Natural killer cell (primary cell): ENCODE data around the gene RSRC1. TPM values are rescaled to one million over a fixed set of nuclear protein-coding genes. Genes with fewer than 3 reads are reported as not detected.

Experiments
- ATAC-seq, 3 donors: fragments of 150-1000 bp in 2 of 3; fragments of 200-7000 bp in 1 of 3; cut with Tn5 transposase; 1 replicate in 1 of 3; 2 replicates in 2 of 3; pipeline ENCODE4 v1.10.0; 2021; ENCODE audit warnings: mild to moderate bottlenecking in 2 of 3, moderate library complexity in 2 of 3
- DNase-seq, 2 donors: peaks; one replicate each; pipeline versions ENCODE4 v3.0.0 to v3.0.0-alpha.2; 2013 to 2021; ENCODE audit warnings: mixed read lengths in 1 of 2
- H3K27ac ChIP-seq: one replicate; pipeline ENCODE4 v1.5.1; 2013; ENCODE audit warnings: mild to moderate bottlenecking, low read length
- H3K27me3 ChIP-seq: one replicate; pipeline ENCODE4 v1.6.1; 2013; ENCODE audit warnings: low read length; ENCODE audit not compliant: control insufficient read depth, insufficient read depth
- H3K36me3 ChIP-seq: one replicate; pipeline ENCODE4 v1.6.1; 2013; ENCODE audit warnings: low read length; ENCODE audit not compliant: control insufficient read depth, insufficient read depth
- H3K4me1 ChIP-seq: one replicate; pipeline ENCODE4 v1.6.1; 2013; ENCODE audit warnings: low read length; ENCODE audit not compliant: control insufficient read depth, insufficient read depth
- H3K4me3 ChIP-seq: one replicate; pipeline ENCODE4 v1.5.1; 2013; ENCODE audit warnings: low read length
- H3K9me3 ChIP-seq: one replicate; pipeline ENCODE4 v1.6.1; 2013; ENCODE audit warnings: low read length; ENCODE audit not compliant: control insufficient read depth, insufficient read depth
- H3K27ac Mint-ChIP-seq, 2 donors: one replicate each; pipeline ENCODE4 v1.8.0; 2022; ENCODE audit warnings: mild to moderate bottlenecking in 2 of 2, mixed read lengths in 2 of 2, moderate library complexity in 1 of 2
- H3K27me3 Mint-ChIP-seq, 2 donors: one replicate each; pipeline ENCODE4 v1.8.0; 2022; ENCODE audit warnings: low read depth in 2 of 2, mixed read lengths in 2 of 2
- H3K36me3 Mint-ChIP-seq: one replicate; pipeline ENCODE4 v1.8.0; 2022; ENCODE audit warnings: mixed read lengths
- H3K4me1 Mint-ChIP-seq, 2 donors: one replicate each; pipeline ENCODE4 v1.8.0; 2022; ENCODE audit warnings: mixed read lengths in 2 of 2
- H3K4me3 Mint-ChIP-seq: one replicate; pipeline ENCODE4 v1.8.0; 2022; ENCODE audit warnings: mild to moderate bottlenecking, moderate library complexity, mixed read lengths
- H3K9me3 Mint-ChIP-seq, 2 donors: one replicate each; pipeline ENCODE4 v1.8.0; 2022; ENCODE audit warnings: mixed read lengths in 2 of 2
- WGBS: methylation state at CpG from one replicate; pipeline ENCODE4 v1.1.7; 2013; ENCODE audit warnings: missing lambda C conversion rate; ENCODE audit not compliant: insufficient coverage; 5-methylcytosine and 5-hydroxymethylcytosine counted together
- intact Hi-C: fragments of 100-400 bp; cut with micrococcal nuclease; formaldehyde crosslinking; loops from one replicate; pipeline ENCODE4 v1.14.2; 2022
- total RNA-seq, 4 donors: library from RNA; stranded (reverse); fragments of 120-200 nt in 1 of 4; gene quantifications; one replicate each; pipeline versions ENCODE4 v1.2.3 to v1.2.4, GENCODE V29; 2013 to 2022
- TF ChIP-seq, protein P1 (sequence below): fragments of 200-600 bp; IDR thresholded peaks from one replicate; pipeline ENCODE4 v1.8.0; 2022; ENCODE audit warnings: antibody characterized with exemption

Gene RSRC1
- total RNA-seq, 3 donors from 2014 or later (not counting 1 experiment from before 2014, with no cell fraction given): 37.3 to 41.1 (median 37.6) TPM

- no peak overlapping the region for H3K27ac ChIP-seq
- Mint-ChIP-seq H3K9me3 (peaks cover 0 to 2% of the 10 kb centered on the region in 2 donors), H3K4me3 (no peak overlapping the region), H3K36me3 (no peaks in the 10 kb centered on the region), H3K27ac (no peak overlapping the region), H3K27me3 (no peaks in the 10 kb centered on the region), H3K4me1 (peaks cover 12 to 14% of the 10 kb centered on the region in 2 donors)
- intact Hi-C loops: no loop called here
- no peak for ATAC-seq
- no peaks in the 10 kb centered on the region for H3K9me3 ChIP-seq
- H3K27me3 ChIP-seq: no peaks in the 10 kb centered on the region
- DNase-seq: no peak
- 100% methylated on average over 1 of the region's 1 CpG for WGBS
- H3K4me1 ChIP-seq: no peaks in the 10 kb centered on the region
- TF ChIP-seq, protein P1, sequence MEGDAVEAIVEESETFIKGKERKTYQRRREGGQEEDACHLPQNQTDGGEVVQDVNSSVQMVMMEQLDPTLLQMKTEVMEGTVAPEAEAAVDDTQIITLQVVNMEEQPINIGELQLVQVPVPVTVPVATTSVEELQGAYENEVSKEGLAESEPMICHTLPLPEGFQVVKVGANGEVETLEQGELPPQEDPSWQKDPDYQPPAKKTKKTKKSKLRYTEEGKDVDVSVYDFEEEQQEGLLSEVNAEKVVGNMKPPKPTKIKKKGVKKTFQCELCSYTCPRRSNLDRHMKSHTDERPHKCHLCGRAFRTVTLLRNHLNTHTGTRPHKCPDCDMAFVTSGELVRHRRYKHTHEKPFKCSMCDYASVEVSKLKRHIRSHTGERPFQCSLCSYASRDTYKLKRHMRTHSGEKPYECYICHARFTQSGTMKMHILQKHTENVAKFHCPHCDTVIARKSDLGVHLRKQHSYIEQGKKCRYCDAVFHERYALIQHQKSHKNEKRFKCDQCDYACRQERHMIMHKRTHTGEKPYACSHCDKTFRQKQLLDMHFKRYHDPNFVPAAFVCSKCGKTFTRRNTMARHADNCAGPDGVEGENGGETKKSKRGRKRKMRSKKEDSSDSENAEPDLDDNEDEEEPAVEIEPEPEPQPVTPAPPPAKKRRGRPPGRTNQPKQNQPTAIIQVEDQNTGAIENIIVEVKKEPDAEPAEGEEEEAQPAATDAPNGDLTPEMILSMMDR: no peak
- no peaks in the 10 kb centered on the region for H3K36me3 ChIP-seq
- H3K4me3 ChIP-seq: no peak overlapping the region
Observed at GRCh38 chr3:158347966-158348365, 238.1 kb downstream of the RSRC1 start.

GRCh38 chr3:158350971-158351370 is 241.1 kb downstream of the RSRC1 start:
- H3K27me3 ChIP-seq: no peaks in the 10 kb centered on the region
- H3K27ac Mint-ChIP-seq: no peak overlapping the region
- H3K9me3 Mint-ChIP-seq: no peaks in the 10 kb centered on the region
- H3K4me1 ChIP-seq: no peaks in the 10 kb centered on the region
- H3K27me3 Mint-ChIP-seq: no peaks in the 10 kb centered on the region
- ATAC-seq (no peak), DNase-seq (no peak)
- H3K4me3 Mint-ChIP-seq: no peak overlapping the region
- H3K9me3 ChIP-seq: no peaks in the 10 kb centered on the region
- no peak overlapping the region for H3K27ac ChIP-seq
- H3K4me1 Mint-ChIP-seq: peaks cover 19% of the 10 kb centered on the region in 2 donors
- intact Hi-C loops: no loop called here
- H3K36me3 Mint-ChIP-seq: no peaks in the 10 kb centered on the region
- no peak overlapping the region for H3K4me3 ChIP-seq
- TF ChIP-seq, protein P1: no peak
- 90% methylated on average over 2 of the region's 4 CpGs for WGBS
- H3K36me3 ChIP-seq: no peaks in the 10 kb centered on the region

DNA sequence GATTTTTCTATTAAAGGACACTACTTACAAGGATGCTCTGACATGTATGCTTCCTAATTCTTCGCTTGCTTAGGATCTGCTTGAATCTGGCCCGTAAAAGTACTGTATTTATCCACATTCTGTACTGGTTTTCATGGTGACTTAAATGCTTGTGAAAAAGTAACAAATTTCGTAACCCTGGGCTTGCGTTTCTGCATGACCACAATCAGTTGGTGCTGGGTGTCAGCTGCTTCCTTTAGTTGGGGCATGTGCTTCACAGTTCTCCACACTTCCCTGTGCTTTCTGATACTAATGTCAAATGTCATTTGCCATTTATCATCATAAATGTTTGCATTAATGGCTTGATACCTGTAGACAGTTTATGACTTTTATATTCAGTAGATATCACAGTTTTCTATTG is 242.7 kb downstream of the RSRC1 start:
- H3K4me1 Mint-ChIP-seq: peaks cover 19% of the 10 kb centered on the region in 2 donors
- ATAC-seq (peak; percentile 42 to 86 (median 60)), DNase-seq (no peak)
- TF ChIP-seq, protein P1: no peak
- no peaks in the 10 kb centered on the region for H3K27me3 Mint-ChIP-seq
- intact Hi-C loops: no loop called here
- H3K4me1 ChIP-seq: no peaks in the 10 kb centered on the region
- no peaks in the 10 kb centered on the region for H3K27me3 ChIP-seq
- WGBS: 14% methylated on average over 4 of the region's 4 CpGs
- no peak overlapping the region for H3K27ac ChIP-seq
- no peak overlapping the region for H3K4me3 Mint-ChIP-seq
- peak overlapping the region in 1 of 2 donors; percentile 5 for H3K27ac Mint-ChIP-seq
- H3K4me3 ChIP-seq: no peak overlapping the region
- no peaks in the 10 kb centered on the region for H3K36me3 ChIP-seq
- no peaks in the 10 kb centered on the region for H3K36me3 Mint-ChIP-seq
- H3K9me3 Mint-ChIP-seq: no peaks in the 10 kb centered on the region
- H3K9me3 ChIP-seq: no peaks in the 10 kb centered on the region

DNA sequence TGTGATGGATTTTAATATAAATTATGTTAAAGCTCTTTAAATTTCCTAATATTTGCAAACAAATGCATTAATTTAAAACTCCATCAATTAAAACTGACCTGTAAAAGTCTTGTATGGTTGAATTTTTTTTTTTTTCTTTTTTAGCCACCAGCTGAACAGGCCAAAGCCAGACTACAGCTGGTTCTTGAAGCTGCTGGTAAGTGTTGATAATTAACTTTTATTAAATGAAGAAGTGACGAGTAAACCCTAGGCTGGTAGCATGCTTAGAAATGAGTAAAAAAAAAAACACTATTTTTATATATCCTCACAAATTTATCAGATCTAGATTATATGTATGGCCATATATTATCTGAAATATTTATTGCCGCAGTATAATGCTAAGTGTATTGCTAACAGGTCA is 244.8 kb downstream of the RSRC1 start:
- TF ChIP-seq, protein P1: no peak

More for the DNA sequence above, 244.8 kb downstream of the RSRC1 start:
- H3K27me3 ChIP-seq: no peaks in the 10 kb centered on the region
- intact Hi-C loops: no loop called here
- H3K27ac ChIP-seq: no peak overlapping the region
- no peak overlapping the region for H3K4me3 ChIP-seq
- no peak overlapping the region for H3K4me3 Mint-ChIP-seq
- H3K4me1 ChIP-seq: no peaks in the 10 kb centered on the region
- peaks cover 19% of the 10 kb centered on the region in 2 donors for H3K4me1 Mint-ChIP-seq
- H3K27me3 Mint-ChIP-seq: no peaks in the 10 kb centered on the region
- no peaks in the 10 kb centered on the region for H3K9me3 Mint-ChIP-seq
- no peak overlapping the region for H3K27ac Mint-ChIP-seq
- no peak for ATAC-seq
- no peak for DNase-seq
- H3K36me3 ChIP-seq: no peaks in the 10 kb centered on the region
- H3K9me3 ChIP-seq: no peaks in the 10 kb centered on the region
- no peaks in the 10 kb centered on the region for H3K36me3 Mint-ChIP-seq
- WGBS: no CpG with 5 or more reads among the region's 2 CpGs
